SK-N-SH treated with all-trans-retinoic acid at 6 μM for 48 hours (cell line): ENCODE data around the gene YES1.

Experiments used
- ATAC-seq: fragments of 200-7000 bp; cut with Tn5 transposase; 3 replicates; pipeline ENCODE4 v1.9.1; 2020; ENCODE audit warnings: mild to moderate bottlenecking, moderate library complexity
- ARNTL ChIP-seq: fragments of 450-650 bp; formaldehyde crosslinking; IDR thresholded peaks from 2 replicates; pipeline ENCODE4 v1.5.0; 2020; ENCODE audit warnings: low read depth, mild to moderate bottlenecking, moderate library complexity, borderline replicate concordance
- BACH2 ChIP-seq: fragments of 250-450 bp; sonication (Bioruptor Pico); IDR thresholded peaks from 2 replicates; pipeline ENCODE4 v1.9.0; 2021; ENCODE audit warnings: mild to moderate bottlenecking, borderline replicate concordance
- CREB5 ChIP-seq: fragments of 250-450 bp; sonication (Bioruptor Pico); IDR thresholded peaks from 2 replicates; pipeline ENCODE4 v1.5.1; 2020; ENCODE audit warnings: low read depth, mild to moderate bottlenecking, moderate library complexity
- CSDC2 ChIP-seq: fragments of 250-450 bp; sonication (Bioruptor Pico); IDR thresholded peaks from 2 replicates; pipeline ENCODE4 v1.5.0; 2020; ENCODE audit warnings: mild to moderate bottlenecking, moderate library complexity
- ESRRG ChIP-seq: fragments of 250-450 bp; sonication (Bioruptor Pico); IDR thresholded peaks from 2 replicates; pipeline ENCODE4 v1.6.1; 2021; ENCODE audit warnings: mild to moderate bottlenecking
- GLIS3 ChIP-seq: fragments of 250-450 bp; sonication (Bioruptor Pico); IDR thresholded peaks from 2 replicates; pipeline ENCODE4 v1.5.0; 2020; ENCODE audit warnings: mild to moderate bottlenecking, moderate library complexity
- ISL1 ChIP-seq: fragments of 250-450 bp; sonication (Bioruptor Pico); IDR thresholded peaks from 2 replicates; pipeline ENCODE4 v2.1.2; 2022; ENCODE audit warnings: mild to moderate bottlenecking, moderate library complexity
- PPARA ChIP-seq: fragments of 250-450 bp; sonication (Bioruptor Pico); IDR thresholded peaks from 2 replicates; pipeline ENCODE4 v1.5.0; 2020; ENCODE audit warnings: mild to moderate bottlenecking, borderline replicate concordance
- RARB ChIP-seq: fragments of 250-450 bp; sonication (Bioruptor Pico); IDR thresholded peaks from 2 replicates; pipeline ENCODE4 v1.8.0; 2021; ENCODE audit warnings: mild to moderate bottlenecking, moderate library complexity
- SNAI2 ChIP-seq: fragments of 250-450 bp; sonication (Bioruptor Pico); IDR thresholded peaks from 2 replicates; pipeline ENCODE4 v1.5.0; 2020; ENCODE audit warnings: mild to moderate bottlenecking, moderate library complexity
- TCF4 ChIP-seq: fragments of 250-450 bp; sonication (Bioruptor Pico); IDR thresholded peaks from 2 replicates; pipeline ENCODE4 v1.8.0; 2021; ENCODE audit warnings: mild to moderate bottlenecking, moderate library complexity, borderline replicate concordance
- TOX ChIP-seq: fragments of 250-450 bp; sonication (Bioruptor Pico); IDR thresholded peaks from 2 replicates; pipeline ENCODE4 v1.8.0; 2021; ENCODE audit warnings: mild to moderate bottlenecking, moderate library complexity, borderline replicate concordance
- ZC3H10 ChIP-seq: fragments of 250-450 bp; sonication (Bioruptor Pico); IDR thresholded peaks from 2 replicates; pipeline ENCODE4 v1.5.1; 2021; ENCODE audit warnings: mild to moderate bottlenecking, moderate library complexity
- ZFP3 ChIP-seq: fragments of 250-450 bp; sonication (Bioruptor Pico); IDR thresholded peaks from 2 replicates; pipeline ENCODE4 v1.5.0; 2020; ENCODE audit warnings: mild to moderate bottlenecking, moderate library complexity
- ZNF565 ChIP-seq: fragments of 450-650 bp; formaldehyde crosslinking; conservative IDR thresholded peaks from 2 replicates; pipeline ENCODE4 v1.5.0; 2020; ENCODE audit warnings: low read depth, mild to moderate bottlenecking, moderate library complexity
- ZNF70 ChIP-seq: fragments of 450-650 bp; formaldehyde crosslinking; IDR thresholded peaks from 2 replicates; pipeline ENCODE4 v1.5.0; 2020; ENCODE audit warnings: mild to moderate bottlenecking, moderate library complexity
- ZNF8 ChIP-seq: fragments of 450-650 bp; formaldehyde crosslinking; IDR thresholded peaks from 2 replicates; pipeline ENCODE4 v1.5.0; 2020; ENCODE audit warnings: mild to moderate bottlenecking, moderate library complexity
- TF ChIP-seq, protein P1 (sequence below): fragments of 250-450 bp; sonication (Bioruptor Pico); IDR thresholded peaks from 2 replicates; pipeline ENCODE4 v1.5.1; 2021; ENCODE audit warnings: mild to moderate bottlenecking, moderate library complexity
- TF ChIP-seq, protein P2 (sequence below): fragments of 250-450 bp; sonication (Bioruptor Pico); IDR thresholded peaks from 2 replicates; pipeline ENCODE4 v1.8.0; 2021; ENCODE audit warnings: low read depth, mild to moderate bottlenecking, moderate library complexity, borderline replicate concordance

The YES1 gene

DNA sequence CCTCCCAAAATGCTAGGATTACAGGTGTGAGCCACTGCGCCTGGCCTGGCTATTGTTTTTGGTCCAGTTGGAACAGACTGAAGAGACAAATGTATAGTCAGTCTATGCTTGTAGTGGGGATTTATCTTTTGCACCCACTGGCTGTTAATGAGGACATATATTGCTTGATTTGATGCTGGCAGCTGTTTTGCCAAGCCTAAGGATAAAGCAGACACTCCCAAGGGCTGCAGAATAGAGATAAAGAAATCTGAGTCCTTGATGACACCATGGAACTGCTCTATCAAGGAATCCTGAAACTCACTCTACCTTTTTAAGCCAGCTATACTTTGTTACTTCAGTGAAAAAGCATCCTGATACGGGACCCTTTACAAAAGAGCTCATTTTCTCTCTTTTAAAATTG is 56.5 kb downstream of the YES1 start (continued):
- TF ChIP-seq, protein P1, sequence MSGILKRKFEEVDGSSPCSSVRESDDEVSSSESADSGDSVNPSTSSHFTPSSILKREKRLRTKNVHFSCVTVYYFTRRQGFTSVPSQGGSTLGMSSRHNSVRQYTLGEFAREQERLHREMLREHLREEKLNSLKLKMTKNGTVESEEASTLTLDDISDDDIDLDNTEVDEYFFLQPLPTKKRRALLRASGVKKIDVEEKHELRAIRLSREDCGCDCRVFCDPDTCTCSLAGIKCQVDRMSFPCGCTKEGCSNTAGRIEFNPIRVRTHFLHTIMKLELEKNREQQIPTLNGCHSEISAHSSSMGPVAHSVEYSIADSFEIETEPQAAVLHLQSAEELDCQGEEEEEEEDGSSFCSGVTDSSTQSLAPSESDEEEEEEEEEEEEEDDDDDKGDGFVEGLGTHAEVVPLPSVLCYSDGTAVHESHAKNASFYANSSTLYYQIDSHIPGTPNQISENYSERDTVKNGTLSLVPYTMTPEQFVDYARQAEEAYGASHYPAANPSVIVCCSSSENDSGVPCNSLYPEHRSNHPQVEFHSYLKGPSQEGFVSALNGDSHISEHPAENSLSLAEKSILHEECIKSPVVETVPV = no peak
- TF ChIP-seq ISL1 (no peak), SNAI2 (CRISPR knock-in tag) (no peak), ZNF8 (no peak), PPARA (CRISPR knock-in tag) (no peak)
- TF ChIP-seq, protein P2, sequence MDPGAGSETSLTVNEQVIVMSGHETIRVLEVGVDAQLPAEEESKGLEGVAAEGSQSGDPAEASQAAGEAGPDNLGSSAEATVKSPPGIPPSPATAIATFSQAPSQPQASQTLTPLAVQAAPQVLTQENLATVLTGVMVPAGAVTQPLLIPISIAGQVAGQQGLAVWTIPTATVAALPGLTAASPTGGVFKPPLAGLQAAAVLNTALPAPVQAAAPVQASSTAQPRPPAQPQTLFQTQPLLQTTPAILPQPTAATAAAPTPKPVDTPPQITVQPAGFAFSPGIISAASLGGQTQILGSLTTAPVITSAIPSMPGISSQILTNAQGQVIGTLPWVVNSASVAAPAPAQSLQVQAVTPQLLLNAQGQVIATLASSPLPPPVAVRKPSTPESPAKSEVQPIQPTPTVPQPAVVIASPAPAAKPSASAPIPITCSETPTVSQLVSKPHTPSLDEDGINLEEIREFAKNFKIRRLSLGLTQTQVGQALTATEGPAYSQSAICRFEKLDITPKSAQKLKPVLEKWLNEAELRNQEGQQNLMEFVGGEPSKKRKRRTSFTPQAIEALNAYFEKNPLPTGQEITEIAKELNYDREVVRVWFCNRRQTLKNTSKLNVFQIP = no peak

- ATAC-seq = no peak
- TF ChIP-seq GLIS3 (CRISPR knock-in tag) (no peak), RARB (CRISPR knock-in tag) (no peak)
Measured at GRCh38 chr18:754656-755055, 57.4 kb downstream of the YES1 start.

GRCh38 chr18:750456-750855 is 61.6 kb downstream of the YES1 start:
- no peak for TF ChIP-seq ESRRG (CRISPR knock-in tag)
- no peak for TF ChIP-seq BACH2
- no peak for TF ChIP-seq ZFP3
- no peak for TF ChIP-seq ARNTL (CRISPR knock-in tag)
- TF ChIP-seq ZC3H10 = no peak
- ATAC-seq = no peak

GRCh38 chr18:744832-745597 is 67.0 kb downstream of the YES1 start:
- ATAC-seq = no peak
- TF ChIP-seq, protein P1 = no peak
- TF ChIP-seq ZC3H10 = no peak
- no peak for TF ChIP-seq SNAI2 (CRISPR knock-in tag)
- TF ChIP-seq ZNF70 = no peak
- TF ChIP-seq, protein P2 = no peak
- TF ChIP-seq PPARA (CRISPR knock-in tag) = no peak
- no peak for TF ChIP-seq CREB5 (CRISPR knock-in tag)
- TF ChIP-seq BACH2 = no peak

GRCh38 chr18:741931-742512 is 70.0 kb downstream of the YES1 start:
- peak; percentile 77 for ATAC-seq
- TF ChIP-seq RARB (CRISPR knock-in tag) (no peak), ZC3H10 (no peak), PPARA (CRISPR knock-in tag) (no peak), GLIS3 (CRISPR knock-in tag) (no peak), ZNF8 (no peak), TOX (CRISPR knock-in tag) (no peak), TCF4 (CRISPR knock-in tag) (no peak), ZNF70 (no peak), ESRRG (CRISPR knock-in tag) (no peak), ZNF565 (CRISPR knock-in tag) (no peak), CSDC2 (CRISPR knock-in tag) (no peak)
- TF ChIP-seq, protein P1 = no peak
- TF ChIP-seq, protein P2 = no peak
